Measurements from ENCODE around the gene PLD1. TPM values are rescaled to one million over a fixed set of nuclear protein-coding genes. Genes with fewer than 3 reads are reported as not detected.

Gene PLD1
- total RNA-seq, 1 experiment from 2014 or later: 32.5 TPM

DNA sequence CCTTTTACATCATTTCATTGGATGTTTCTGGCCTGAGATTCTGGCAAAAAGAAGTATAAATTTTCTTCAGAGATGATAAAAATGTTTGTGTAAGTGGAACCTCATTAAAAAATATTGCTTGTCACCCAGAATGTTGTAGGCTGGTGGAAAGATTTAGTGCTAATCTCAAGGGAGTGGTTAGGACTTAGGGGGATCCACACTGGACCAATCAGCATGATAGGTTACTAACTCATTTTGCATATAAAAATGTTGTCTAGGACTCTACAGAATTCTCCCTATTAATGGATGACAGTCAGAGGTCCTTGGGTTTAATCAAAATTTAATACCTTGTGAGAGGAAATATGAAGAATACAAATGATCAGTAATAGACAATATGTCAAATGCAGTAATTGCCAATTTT, 241.5 kb downstream of the PLD1 start:
- peaks cover 30% of the 10 kb centered on the region for H3K4me1 ChIP-seq (replicated peaks; ENCODE audit: insufficient read depth)
- ChIA-PET POLR2A (ENCODE audit: unreplicated experiment) (no interaction called here), CTCF (interaction anchor here (0.7 to 0.8 kb wide), 2 partner anchors 532 to 1175 kb away, joined by 4 to 9 read pairs; no protein-coding TSS in a partner anchor)
- TF ChIP-seq CTCF (conservative IDR thresholded peaks at IDR 0.05) (no peak), EZH2 (IDR thresholded peaks at IDR 0.05; ENCODE audit: low read depth) (no peak)
- no peaks in the 10 kb centered on the region for H4K20me1 ChIP-seq (ENCODE audit: insufficient read depth)
- H3K4me3 ChIP-seq: no peak overlapping the region
- H3F3A ChIP-seq (ENCODE audit: insufficient read depth, low read depth): peaks cover 13% of the 10 kb centered on the region; the same call in 1 of the 2 replicates
- no peak for DNase-seq
- H3K27ac ChIP-seq: no peak overlapping the region
- H3K79me2 ChIP-seq (ENCODE audit: low read depth): no peaks in the 10 kb centered on the region
- no peak overlapping the region for H3K4me2 ChIP-seq
- BruUV-seq (replicated peaks): no TSS peak
- no peaks in the 10 kb centered on the region for H3K36me3 ChIP-seq (ENCODE audit: low read depth)
- H2AFZ ChIP-seq: no peak overlapping the region
- H3K9me3 ChIP-seq (ENCODE audit: insufficient read depth, low read depth): no peaks in the 10 kb centered on the region
- no peaks in the 10 kb centered on the region for H3K9me2 ChIP-seq (ENCODE audit: insufficient read depth)
- intact Hi-C loops (cut with micrococcal nuclease; ENCODE audit: unreplicated experiment): loop anchor here (5.0 kb wide), 3 partner anchors 106 to 1806 kb away; partner anchors contain the start of gene TNIK
- no peaks in the 10 kb centered on the region for H3K27me3 ChIP-seq (ENCODE audit: insufficient read depth, low read depth)

DNA sequence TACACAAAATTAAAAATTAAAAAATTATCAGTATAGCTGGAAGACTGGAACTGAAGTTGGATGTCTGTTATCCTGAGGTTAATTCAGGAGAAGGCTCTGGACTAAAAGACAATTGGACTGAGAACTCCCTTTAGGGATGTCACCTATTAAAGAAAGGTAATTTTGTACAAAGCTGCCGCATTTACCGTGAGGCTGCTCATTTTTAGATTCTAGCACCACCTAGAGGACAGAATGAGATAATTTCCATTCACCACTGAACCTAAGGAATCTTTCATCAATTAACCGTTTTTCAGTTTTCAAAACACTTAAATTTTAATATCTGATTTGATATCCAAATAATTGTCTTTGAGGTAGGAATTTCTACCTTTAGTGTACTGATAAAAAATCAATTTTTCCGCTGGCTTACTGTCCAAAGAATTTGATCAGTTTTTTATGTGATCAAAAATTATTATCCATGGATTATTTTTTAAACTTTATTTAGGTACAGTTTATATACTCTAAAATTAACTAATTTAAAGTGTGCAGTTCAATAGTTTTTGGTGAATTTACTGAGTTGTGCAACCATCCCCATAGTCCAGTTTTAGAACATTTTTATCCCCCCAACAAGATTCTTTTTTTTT, 243.4 kb downstream of the PLD1 start:
- H3K27me3 ChIP-seq (ENCODE audit: insufficient read depth, low read depth): no peaks in the 10 kb centered on the region
- H3K27ac ChIP-seq: no peak overlapping the region
- ChIA-PET CTCF (interaction anchor here (0.5 to 1.9 kb wide), 11 partner anchors 41 to 605 kb away, joined by 3 to 9 read pairs (median 5); no protein-coding TSS in a partner anchor), POLR2A (ENCODE audit: unreplicated experiment) (interaction anchor here (0.5 to 0.7 kb wide), 2 partner anchors 152 to 605 kb away, joined by 5 read pairs; no protein-coding TSS in a partner anchor)
- no peak overlapping the region for H3K4me2 ChIP-seq
- peaks cover 13% of the 10 kb centered on the region; the same call in 1 of the 2 replicates for H3F3A ChIP-seq (ENCODE audit: insufficient read depth, low read depth)
- H3K4me1 ChIP-seq (replicated peaks; ENCODE audit: insufficient read depth): peaks cover 30% of the 10 kb centered on the region
- H2AFZ ChIP-seq: no peak overlapping the region
- no peaks in the 10 kb centered on the region for H3K9me3 ChIP-seq (ENCODE audit: insufficient read depth, low read depth)
- H4K20me1 ChIP-seq (ENCODE audit: insufficient read depth): no peaks in the 10 kb centered on the region
- BruUV-seq (replicated peaks): no TSS peak
- intact Hi-C loops (cut with micrococcal nuclease; ENCODE audit: unreplicated experiment): loop anchor here (1.0 to 5.0 kb wide), 9 partner anchors 105 to 1805 kb away; partner anchors contain the start of gene TNIK
- DNase-seq: peak in 1 of 2 experiments; percentile 45
- TF ChIP-seq CTCF (conservative IDR thresholded peaks at IDR 0.05): peak; percentile 96
- no peak for TF ChIP-seq EZH2 (IDR thresholded peaks at IDR 0.05; ENCODE audit: low read depth)
- H3K9me2 ChIP-seq (ENCODE audit: insufficient read depth): no peaks in the 10 kb centered on the region
- no peak overlapping the region for H3K4me3 ChIP-seq
- H3K79me2 ChIP-seq (ENCODE audit: low read depth): no peaks in the 10 kb centered on the region
- H3K36me3 ChIP-seq (ENCODE audit: low read depth): no peaks in the 10 kb centered on the region

- H3K9me3 ChIP-seq (ENCODE audit: insufficient read depth, low read depth): no peaks in the 10 kb centered on the region
- TF ChIP-seq EZH2 (IDR thresholded peaks at IDR 0.05; ENCODE audit: low read depth) (no peak), CTCF (conservative IDR thresholded peaks at IDR 0.05) (no peak)
- peaks cover 30% of the 10 kb centered on the region for H3K4me1 ChIP-seq (replicated peaks; ENCODE audit: insufficient read depth)
- intact Hi-C loops (cut with micrococcal nuclease; ENCODE audit: unreplicated experiment): loop anchor here (1.0 to 5.0 kb wide), 8 partner anchors 103 to 1803 kb away; partner anchors contain the start of gene TNIK
- peak in 1 of 2 experiments; percentile 77 for DNase-seq
- POLR2A ChIA-PET (ENCODE audit: unreplicated experiment): interaction anchor here (0.5 to 0.6 kb wide), 2 partner anchors 490 to 699 kb away, joined by 3 to 4 read pairs; no protein-coding TSS in a partner anchor
- no peak overlapping the region for H3K27ac ChIP-seq
- no peak overlapping the region; the same call in 1 of the 2 replicates for H2AFZ ChIP-seq
- H3K4me3 ChIP-seq: no peak overlapping the region
- no TSS peak for BruUV-seq (replicated peaks)
- no peaks in the 10 kb centered on the region for H3K79me2 ChIP-seq (ENCODE audit: low read depth)
- H3K4me2 ChIP-seq: peak overlapping the region; percentile 36
- CTCF ChIA-PET: interaction anchor here (0.6 to 1.9 kb wide), 6 partner anchors 229 to 604 kb away, joined by 3 to 9 read pairs (median 3); no protein-coding TSS in a partner anchor
- H3F3A ChIP-seq (ENCODE audit: insufficient read depth, low read depth): peaks cover 13% of the 10 kb centered on the region; the same call in 1 of the 2 replicates
- H4K20me1 ChIP-seq (ENCODE audit: insufficient read depth): no peaks in the 10 kb centered on the region
- H3K36me3 ChIP-seq (ENCODE audit: low read depth): no peaks in the 10 kb centered on the region
- no peaks in the 10 kb centered on the region for H3K27me3 ChIP-seq (ENCODE audit: insufficient read depth, low read depth)
- H3K9me2 ChIP-seq (ENCODE audit: insufficient read depth): no peaks in the 10 kb centered on the region
These were observed 244.7 kb downstream of the PLD1 start for GRCh38 chr3:171565481-171566058.

Measured in PC-9 (cell line).